Measurements from ENCODE around the gene YBX2. TPM values are rescaled to one million over a fixed set of nuclear protein-coding genes. Genes with fewer than 3 reads are reported as not detected.

YBX2 gene
- total RNA-seq, 4 donors from 2014 or later, result 1.9 to 9.7 (median 4.0) TPM

DNA sequence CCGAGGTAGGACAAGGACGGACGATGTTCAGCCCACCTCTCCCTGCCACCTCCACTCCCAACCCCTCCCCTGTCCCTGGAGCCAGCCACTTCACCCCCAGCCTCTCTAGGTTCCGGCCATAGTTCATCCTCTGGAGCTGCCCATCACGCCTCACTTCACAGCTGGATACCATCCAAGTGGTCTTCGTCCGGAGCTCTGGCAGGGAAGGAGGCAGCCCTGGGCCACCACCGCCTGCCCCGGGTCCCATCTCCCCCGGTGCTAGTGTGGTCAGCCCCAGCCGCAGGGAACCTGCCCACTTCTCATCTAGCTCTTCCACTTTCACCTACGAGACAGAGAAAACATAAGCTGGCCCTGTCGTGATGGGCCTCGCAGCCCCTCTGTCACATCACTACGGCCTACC is 27.0 kb upstream of the YBX2 start:
- Histone ChIP-seq H3K27ac (no peak overlapping the region), H3K27me3 (no peaks in the 10 kb centered on the region), H3K4me3 (no peak overlapping the region), H3K9me3 (no peaks in the 10 kb centered on the region), H3K4me1 (peaks cover 2% of the 10 kb centered on the region), H3K36me3 (peaks cover 74% of the 10 kb centered on the region)
- DNase-seq (ENCODE audit: low spot score in 2 of 2), result no peak
- WGBS, result 90% methylated on average over 14 of the region's 15 CpGs
- no peak for TF ChIP-seq CTCF (IDR thresholded peaks at IDR 0.05)
- no peak for TF ChIP-seq POLR2AphosphoS5 (IDR thresholded peaks at IDR 0.05)
- no peak for TF ChIP-seq EP300 (IDR thresholded peaks at IDR 0.05)
- no peak for TF ChIP-seq POLR2A (IDR thresholded peaks at IDR 0.05)

DNA sequence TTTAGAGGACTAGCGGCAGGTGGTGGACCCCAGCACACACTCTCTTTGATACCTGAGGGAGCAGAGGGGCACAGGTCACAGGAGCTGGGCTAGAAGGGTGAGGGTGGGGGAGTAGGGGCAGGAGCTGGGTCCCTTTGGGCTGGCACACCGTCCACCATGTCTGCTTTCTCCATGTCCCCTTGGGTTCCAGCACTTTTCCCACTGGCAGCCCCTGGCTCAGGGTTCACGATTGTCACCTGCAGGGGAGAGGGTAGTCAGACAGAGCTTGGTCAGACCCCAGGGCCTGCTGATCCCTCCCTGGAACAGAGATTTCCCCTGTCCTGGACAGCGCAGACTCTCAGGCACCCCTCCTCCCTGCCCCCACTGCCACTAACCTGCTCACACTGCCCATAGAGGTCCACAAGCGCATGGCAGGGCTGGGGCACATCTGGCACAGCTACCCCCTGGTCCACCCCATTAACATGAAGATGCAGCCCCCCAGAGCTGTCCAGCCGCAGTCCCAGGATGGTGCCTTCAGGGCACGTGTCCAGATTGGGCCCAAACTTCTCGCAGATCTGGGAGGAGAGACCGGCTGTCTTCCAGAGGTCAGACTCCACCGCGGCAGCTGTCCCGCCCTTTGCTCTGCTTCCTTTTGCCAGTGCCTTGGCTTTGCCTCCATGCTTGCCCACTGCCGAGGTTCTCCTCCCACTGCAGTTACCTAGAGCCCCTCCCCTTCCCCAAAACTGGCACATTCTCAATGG is 23.9 kb upstream of the YBX2 start:
- no peak overlapping the region for H3K4me3 ChIP-seq
- H3K27ac ChIP-seq, result no peak overlapping the region
- H3K9me3 ChIP-seq, result no peaks in the 10 kb centered on the region
- H3K36me3 ChIP-seq, result peaks cover 59% of the 10 kb centered on the region
- no peak for TF ChIP-seq EP300 (IDR thresholded peaks at IDR 0.05)
- no peak for TF ChIP-seq CTCF (IDR thresholded peaks at IDR 0.05)
- no peak for TF ChIP-seq POLR2AphosphoS5 (IDR thresholded peaks at IDR 0.05)
- TF ChIP-seq POLR2A (IDR thresholded peaks at IDR 0.05), result no peak
- WGBS, result 91% methylated on average over 10 of the region's 13 CpGs
- H3K27me3 ChIP-seq, result no peaks in the 10 kb centered on the region
- no peak for DNase-seq (ENCODE audit: low spot score in 2 of 2)
- H3K4me1 ChIP-seq, result peaks cover 29% of the 10 kb centered on the region

- H3K4me3 ChIP-seq, result no peak overlapping the region
- 90% methylated on average over 7 of the region's 16 CpGs for WGBS
- H3K9me3 ChIP-seq, result no peaks in the 10 kb centered on the region
- TF ChIP-seq POLR2AphosphoS5 (IDR thresholded peaks at IDR 0.05) (no peak), EP300 (IDR thresholded peaks at IDR 0.05) (no peak), CTCF (IDR thresholded peaks at IDR 0.05) (no peak), POLR2A (IDR thresholded peaks at IDR 0.05) (no peak)
- no peak overlapping the region for H3K27ac ChIP-seq
- no peak for DNase-seq (ENCODE audit: low spot score in 2 of 2)
- peaks cover 59% of the 10 kb centered on the region for H3K36me3 ChIP-seq
- peaks cover 36% of the 10 kb centered on the region for H3K4me1 ChIP-seq
- no peaks in the 10 kb centered on the region for H3K27me3 ChIP-seq
Observed at GRCh38 chr17:7317161-7317803, 22.8 kb upstream of the YBX2 start.

GRCh38 chr17:7315570-7316235 is 21.3 kb upstream of the YBX2 start:
- H3K4me3 ChIP-seq, result peak overlapping the region; percentile 97
- H3K4me1 ChIP-seq, result peaks cover 46% of the 10 kb centered on the region
- WGBS, result 23% methylated on average over 24 of the region's 30 CpGs
- TF ChIP-seq POLR2AphosphoS5 (IDR thresholded peaks at IDR 0.05) (peak in 1 of 3 donors; percentile 6), EP300 (IDR thresholded peaks at IDR 0.05) (no peak)
- H3K9me3 ChIP-seq, result no peaks in the 10 kb centered on the region
- no peaks in the 10 kb centered on the region for H3K27me3 ChIP-seq
- H3K27ac ChIP-seq, result peak overlapping the region; percentile 98
- DNase-seq (ENCODE audit: low spot score in 2 of 2), result no peak
- H3K36me3 ChIP-seq, result peaks cover 59% of the 10 kb centered on the region

GRCh38 chr17:7314719-7315569 is 20.5 kb upstream of the YBX2 start, which contains the start of gene GPS2:
GPS2 (minus strand) TSS chr17:7315360; CDS start chr17:7315052, 308 bp downstream.
- Histone ChIP-seq H3K9me3 (no peaks in the 10 kb centered on the region), H3K27ac (peak within 1 kb of the TSS; percentile 98), H3K36me3 (peaks cover 63% of the 10 kb centered on the region), H3K27me3 (no peaks in the 10 kb centered on the region), H3K4me1 (peaks cover 54% of the 10 kb centered on the region), H3K4me3 (peak within 1 kb of the TSS; percentile 97)
- TF ChIP-seq POLR2A (IDR thresholded peaks at IDR 0.05) (peak; percentile 58 to 80), EP300 (IDR thresholded peaks at IDR 0.05) (no peak), POLR2AphosphoS5 (IDR thresholded peaks at IDR 0.05) (peak; percentile 93 to 98 (median 97))
- peak; percentile 95 to 96 for DNase-seq (ENCODE audit: low spot score in 2 of 2)
- WGBS, result 0% methylated on average over 3 of the region's 95 CpGs

Measured in suprapubic skin (tissue), 4 donors.